ENCODE results near the gene CA14. TPM values are rescaled to one million over a fixed set of nuclear protein-coding genes. Genes with fewer than 3 reads are reported as not detected.
"Not testable (repeated sequence)": the region's sequence is repeated elsewhere in the genome, so short reads cannot be mapped to it uniquely, and the experiment has no call there.

Gene CA14
- total RNA-seq, 1 donor from 2014 or later = not detected

GRCh38 chr1:150295476-150295875 lies 37.9 kb downstream of the CA14 start:
- no peak for TF ChIP-seq CTCF (IDR thresholded peaks at IDR 0.05; ENCODE audit: insufficient read depth, low read length, poor library complexity, severe bottlenecking)

GRCh38 chr1:150299716-150300115 lies 42.1 kb downstream of the CA14 start:
- Histone ChIP-seq H3K4me3 (ENCODE audit: low read depth, low read length) (no peak overlapping the region), H3K27me3 (ENCODE audit: control insufficient read depth, insufficient read depth, low read length) (no peaks in the 10 kb centered on the region), H3K36me3 (ENCODE audit: control insufficient read depth, insufficient read depth, low read length) (peaks cover 1% of the 10 kb centered on the region)
- no peak for TF ChIP-seq CTCF (IDR thresholded peaks at IDR 0.05; ENCODE audit: insufficient read depth, low read length, poor library complexity, severe bottlenecking)
- no peak for DNase-seq (ENCODE audit: low read depth)

More at GRCh38 chr1:150295476-150295875, 37.9 kb downstream of the CA14 start:
- Histone ChIP-seq H3K27me3 (ENCODE audit: control insufficient read depth, insufficient read depth, low read length) (no peaks in the 10 kb centered on the region), H3K4me3 (ENCODE audit: low read depth, low read length) (no peak overlapping the region), H3K36me3 (ENCODE audit: control insufficient read depth, insufficient read depth, low read length) (no peaks in the 10 kb centered on the region)
- no peak for DNase-seq (ENCODE audit: low read depth)

GRCh38 chr1:150302338-150302737 lies 44.8 kb downstream of the CA14 start:
- TF ChIP-seq CTCF (IDR thresholded peaks at IDR 0.05; ENCODE audit: insufficient read depth, low read length, poor library complexity, severe bottlenecking) = no peak
- Histone ChIP-seq H3K27me3 (ENCODE audit: control insufficient read depth, insufficient read depth, low read length) (no peaks in the 10 kb centered on the region), H3K4me3 (ENCODE audit: low read depth, low read length) (no peak overlapping the region), H3K36me3 (ENCODE audit: control insufficient read depth, insufficient read depth, low read length) (peaks cover 1% of the 10 kb centered on the region)
- DNase-seq (ENCODE audit: low read depth) = no peak

- TF ChIP-seq CTCF (IDR thresholded peaks at IDR 0.05; ENCODE audit: insufficient read depth, low read length, poor library complexity, severe bottlenecking) = no peak
- peaks cover 1% of the 10 kb centered on the region for H3K36me3 ChIP-seq (ENCODE audit: control insufficient read depth, insufficient read depth, low read length)
Observed at GRCh38 chr1:150302902-150303301, 45.3 kb downstream of the CA14 start.

GRCh38 chr1:150308585-150308984 lies 51.0 kb downstream of the CA14 start:
- H3K4me3 ChIP-seq (ENCODE audit: low read depth, low read length); DNase-seq (ENCODE audit: low read depth); H3K36me3 ChIP-seq (ENCODE audit: control insufficient read depth, insufficient read depth, low read length); H3K27me3 ChIP-seq (ENCODE audit: control insufficient read depth, insufficient read depth, low read length): not testable (repeated sequence)

More at GRCh38 chr1:150302902-150303301, 45.3 kb downstream of the CA14 start:
- H3K4me3 ChIP-seq (ENCODE audit: low read depth, low read length) = no peak overlapping the region
- H3K27me3 ChIP-seq (ENCODE audit: control insufficient read depth, insufficient read depth, low read length) = no peaks in the 10 kb centered on the region
- DNase-seq (ENCODE audit: low read depth) = no peak

GRCh38 chr1:150309758-150310508 lies 52.4 kb downstream of the CA14 start:
- no peak for TF ChIP-seq CTCF (IDR thresholded peaks at IDR 0.05; ENCODE audit: insufficient read depth, low read length, poor library complexity, severe bottlenecking)
- Histone ChIP-seq H3K4me3 (ENCODE audit: low read depth, low read length) (no peak overlapping the region), H3K36me3 (ENCODE audit: control insufficient read depth, insufficient read depth, low read length) (no peaks in the 10 kb centered on the region), H3K27me3 (ENCODE audit: control insufficient read depth, insufficient read depth, low read length) (no peaks in the 10 kb centered on the region)
- no peak for DNase-seq (ENCODE audit: low read depth)
